ENCODE measurements around the gene FGGY.

The FGGY gene

GRCh38 chr1:59541891-59542290 is 245.0 kb downstream of the FGGY start:
- DNase-seq (ENCODE audit: low read depth, low spot score), result no peak
- H3K4me3 ChIP-seq (ENCODE audit: low read depth, low read length), result no peak overlapping the region
- CTCF ChIA-PET, result interaction anchor here (0.6 kb wide), 1 partner anchor 21 kb away, joined by 6 read pairs; no protein-coding TSS in a partner anchor
- POLR2A ChIA-PET, result no interaction called here
- TF ChIP-seq CTCF (IDR thresholded peaks at IDR 0.05; ENCODE audit: insufficient read depth, low read length, missing control alignments), result no peak

GRCh38 chr1:59543211-59543668 is 246.3 kb downstream of the FGGY start:
- no peak for TF ChIP-seq CTCF (IDR thresholded peaks at IDR 0.05; ENCODE audit: insufficient read depth, low read length, missing control alignments)
- POLR2A ChIA-PET, result interaction anchor here (0.6 kb wide), 1 partner anchor 116 kb away, joined by 4 read pairs; no protein-coding TSS in a partner anchor
- H3K4me3 ChIP-seq (ENCODE audit: low read depth, low read length), result no peak overlapping the region
- CTCF ChIA-PET, result no interaction called here
- no peak for DNase-seq (ENCODE audit: low read depth, low spot score)

- ChIA-PET CTCF (interaction anchor here (0.6 kb wide), 1 partner anchor 376 kb away, joined by 3 read pairs; no protein-coding TSS in a partner anchor), POLR2A (no interaction called here)
- no peak for DNase-seq (ENCODE audit: low read depth, low spot score)
- no peak for TF ChIP-seq CTCF (IDR thresholded peaks at IDR 0.05; ENCODE audit: insufficient read depth, low read length, missing control alignments)
- H3K4me3 ChIP-seq (ENCODE audit: low read depth, low read length), result no peak overlapping the region
Observed at GRCh38 chr1:59544615-59545293, 247.9 kb downstream of the FGGY start.

GRCh38 chr1:59545830-59546229 is 248.9 kb downstream of the FGGY start:
- ChIA-PET POLR2A (no interaction called here), CTCF (no interaction called here)
- TF ChIP-seq CTCF (IDR thresholded peaks at IDR 0.05; ENCODE audit: insufficient read depth, low read length, missing control alignments), result no peak
- DNase-seq (ENCODE audit: low read depth, low spot score), result no peak
- no peak overlapping the region for H3K4me3 ChIP-seq (ENCODE audit: low read depth, low read length)

GRCh38 chr1:59549066-59549837 is 252.4 kb downstream of the FGGY start:
- H3K4me3 ChIP-seq (ENCODE audit: low read depth, low read length), result no peak overlapping the region
- ChIA-PET POLR2A (no interaction called here), CTCF (no interaction called here)
- no peak for TF ChIP-seq CTCF (IDR thresholded peaks at IDR 0.05; ENCODE audit: insufficient read depth, low read length, missing control alignments)
- no peak for DNase-seq (ENCODE audit: low read depth, low spot score)

- DNase-seq (ENCODE audit: low read depth, low spot score), result no peak
- no peak for TF ChIP-seq CTCF (IDR thresholded peaks at IDR 0.05; ENCODE audit: insufficient read depth, low read length, missing control alignments)
- H3K4me3 ChIP-seq (ENCODE audit: low read depth, low read length), result no peak overlapping the region
- CTCF ChIA-PET, result no interaction called here
- POLR2A ChIA-PET, result no interaction called here
Observed at GRCh38 chr1:59549903-59550302, 253.0 kb downstream of the FGGY start.

Data from AG04449 (cell line).